GM18505 (cell line): ENCODE data around the gene GDF7.

ENCODE experiments used
- ATAC-seq: cut with Tn5 transposase; IDR thresholded peaks from one replicate; pipeline ENCODE4 v1.9.1; 2021; ENCODE audit not compliant: unreplicated experiment
- POLR2A ChIP-seq: IDR thresholded peaks from 4 replicates; pipeline ENCODE4 v1.6.1; 2011; ENCODE audit warnings: borderline replicate concordance; ENCODE audit not compliant: insufficient read depth, insufficient read length; ENCODE audit errors: extremely low read depth

GDF7 gene

DNA sequence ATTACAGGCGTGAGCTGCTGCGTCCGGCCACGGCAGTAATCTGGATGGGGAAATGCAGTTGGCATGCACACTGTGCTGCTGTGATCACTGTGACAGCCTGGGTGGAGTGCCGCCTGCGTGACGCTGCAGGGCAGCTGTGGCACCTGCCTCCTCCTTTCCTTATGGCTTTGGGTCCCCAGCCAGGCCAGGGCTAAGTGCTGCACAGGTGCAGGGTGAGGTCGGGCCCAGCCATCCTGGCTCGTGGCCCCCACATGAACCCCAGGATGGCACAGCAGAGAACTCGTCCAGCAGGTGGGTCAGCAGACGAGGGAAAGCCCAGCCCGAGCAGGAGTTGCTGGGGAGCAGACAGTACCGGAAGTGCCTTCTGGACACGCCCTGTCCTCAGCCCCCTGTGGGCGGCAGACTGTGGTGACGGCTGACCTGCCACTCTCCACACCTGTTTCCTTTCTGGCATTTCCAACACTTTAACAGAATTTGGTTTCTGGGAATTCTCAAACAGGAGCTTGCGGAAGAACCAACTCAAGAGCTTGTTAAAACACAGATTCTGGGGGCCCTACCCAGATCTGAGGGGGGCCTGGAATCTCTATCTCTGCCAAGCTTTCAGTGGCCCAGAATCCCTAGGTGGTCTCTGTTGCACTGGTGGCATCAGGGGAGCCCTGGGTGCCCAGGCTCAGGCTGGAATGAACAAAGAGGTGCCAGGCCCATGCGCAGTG is 33.0 kb upstream of the GDF7 start:
- no peak for TF ChIP-seq POLR2A
- no peak for ATAC-seq

DNA sequence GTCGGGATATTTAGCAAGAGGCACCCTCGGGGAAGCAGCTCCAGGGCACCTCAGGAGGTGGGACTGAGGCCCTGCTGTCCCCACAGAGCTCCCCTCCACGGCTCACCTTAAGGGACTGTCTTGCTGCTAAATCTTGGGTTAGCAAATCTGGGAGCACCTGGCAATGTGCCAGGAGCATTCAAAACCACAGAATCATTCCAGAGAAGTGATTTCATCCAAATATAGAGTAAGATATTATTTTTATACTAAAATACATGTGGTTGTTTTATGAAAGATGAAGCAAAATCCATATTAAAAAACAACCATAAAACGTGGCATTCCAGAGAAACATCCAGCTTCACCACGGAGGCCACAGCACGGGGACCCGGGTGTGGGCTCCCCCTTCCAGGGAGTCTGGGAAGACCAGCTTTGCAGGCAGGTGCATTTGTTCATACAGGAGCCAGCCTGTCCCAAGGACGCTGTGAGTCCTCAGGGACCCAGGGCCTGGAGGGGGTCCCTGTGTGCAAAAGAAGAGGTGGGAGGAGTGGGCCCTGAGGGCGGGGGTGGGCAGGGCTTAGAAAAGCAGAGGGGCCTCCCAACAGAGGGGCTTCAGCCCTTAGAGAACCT is 32.3 kb upstream of the GDF7 start:
- no peak for TF ChIP-seq POLR2A
- ATAC-seq = no peak

DNA sequence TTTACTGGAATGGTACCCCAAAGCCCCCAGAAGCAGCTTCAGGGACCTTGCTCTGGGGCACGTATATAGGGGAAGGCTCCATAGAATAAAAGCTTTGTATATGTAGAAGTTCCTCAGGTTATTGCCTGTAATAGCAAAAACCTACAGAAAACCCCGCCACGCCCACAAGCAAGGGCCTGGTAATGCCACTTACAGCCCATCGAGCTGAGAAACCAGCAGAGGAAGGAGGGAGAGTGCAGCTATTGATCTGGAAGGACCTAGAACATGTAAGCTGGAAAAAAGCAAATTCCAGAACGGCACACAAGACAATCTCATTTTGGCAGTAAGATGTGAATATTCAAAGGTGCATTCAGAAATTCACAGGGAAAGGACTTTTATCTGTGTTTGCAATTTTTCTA is 31.8 kb upstream of the GDF7 start:
- TF ChIP-seq POLR2A = no peak
- no peak for ATAC-seq

DNA sequence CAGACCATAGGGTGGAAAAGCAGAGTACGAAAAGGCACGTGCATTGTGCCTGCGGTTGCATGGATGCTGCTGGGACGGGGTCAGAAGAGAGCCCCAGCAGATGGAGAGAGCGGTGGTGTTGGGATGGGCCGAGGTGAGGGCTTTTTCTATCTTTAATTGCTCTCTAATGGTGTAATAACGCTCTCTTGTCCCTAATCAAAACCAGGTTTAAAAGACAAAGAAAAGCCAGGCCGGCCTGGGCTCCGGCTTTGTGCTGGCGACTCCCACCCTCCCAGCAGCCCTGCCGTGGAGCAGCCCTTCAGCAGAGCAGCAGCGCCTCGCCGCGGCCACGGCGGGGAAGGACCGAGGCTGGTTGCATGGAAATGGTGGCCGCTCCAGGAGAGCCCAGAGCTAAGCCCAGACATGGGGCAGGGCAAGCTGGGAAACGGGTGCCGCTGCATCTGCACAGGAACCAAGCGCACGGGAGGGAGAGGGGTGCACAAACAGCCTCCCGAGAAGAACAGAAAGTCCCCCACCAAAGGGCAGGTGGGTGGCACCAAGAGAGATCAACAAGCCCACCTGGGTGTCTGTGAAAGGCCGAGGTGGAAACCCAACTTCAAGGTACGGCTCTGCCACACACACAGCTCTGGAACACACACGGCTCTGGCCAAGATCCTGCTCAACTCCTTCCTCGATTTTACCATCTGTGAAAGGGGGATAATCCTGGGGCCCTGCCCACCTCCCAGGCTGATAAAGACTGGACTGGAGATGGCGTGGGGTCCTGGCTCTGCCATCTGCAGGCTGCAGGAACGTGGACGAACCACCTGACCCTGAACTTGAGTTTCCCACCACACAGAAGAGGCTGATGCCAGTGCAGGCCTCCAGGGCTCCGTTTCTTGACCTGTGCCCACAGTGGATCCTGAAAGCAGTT is 31.0 kb upstream of the GDF7 start:
- no peak for TF ChIP-seq POLR2A
- peak; percentile 68 for ATAC-seq

DNA sequence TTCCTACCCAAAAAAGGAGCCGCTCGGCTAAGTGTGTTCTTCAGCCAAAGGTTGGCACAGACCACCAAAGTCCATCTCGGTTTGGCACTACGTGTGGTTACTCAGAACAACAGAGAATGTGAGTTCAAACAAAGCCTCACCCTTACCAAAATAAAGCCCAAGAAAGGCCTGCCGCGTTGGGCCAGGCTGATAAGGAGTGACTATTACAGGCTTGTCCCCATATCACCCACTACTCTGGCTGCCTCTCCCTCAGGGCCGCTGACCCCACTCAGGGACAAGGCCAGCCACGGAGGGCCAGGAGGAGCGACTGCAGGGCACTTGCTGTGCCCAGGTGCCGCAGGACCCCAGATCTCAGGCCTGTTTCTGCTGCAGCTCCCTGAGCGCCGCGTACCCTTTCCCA is 29.8 kb upstream of the GDF7 start:
- ATAC-seq = no peak
- no peak for TF ChIP-seq POLR2A

DNA sequence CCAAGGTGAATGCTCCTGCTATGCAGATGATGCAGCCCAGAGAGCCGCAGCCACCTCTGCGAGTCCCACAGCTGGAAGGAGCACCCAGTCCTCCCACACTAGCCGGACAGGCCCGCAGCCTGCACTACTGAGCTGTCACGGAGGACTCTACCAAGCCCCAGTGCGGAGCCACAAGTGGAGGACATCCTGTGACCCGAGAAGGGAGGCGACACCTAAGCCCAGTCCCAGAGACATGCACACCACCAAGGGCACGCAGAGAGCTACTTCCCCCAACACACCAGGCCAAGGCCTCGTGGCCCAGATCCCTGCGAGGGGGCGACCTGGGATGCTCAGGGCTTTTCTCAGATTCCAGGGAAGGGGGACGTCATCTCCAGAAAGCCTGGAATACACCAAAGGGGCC is 28.9 kb upstream of the GDF7 start:
- TF ChIP-seq POLR2A = no peak
- no peak for ATAC-seq

DNA sequence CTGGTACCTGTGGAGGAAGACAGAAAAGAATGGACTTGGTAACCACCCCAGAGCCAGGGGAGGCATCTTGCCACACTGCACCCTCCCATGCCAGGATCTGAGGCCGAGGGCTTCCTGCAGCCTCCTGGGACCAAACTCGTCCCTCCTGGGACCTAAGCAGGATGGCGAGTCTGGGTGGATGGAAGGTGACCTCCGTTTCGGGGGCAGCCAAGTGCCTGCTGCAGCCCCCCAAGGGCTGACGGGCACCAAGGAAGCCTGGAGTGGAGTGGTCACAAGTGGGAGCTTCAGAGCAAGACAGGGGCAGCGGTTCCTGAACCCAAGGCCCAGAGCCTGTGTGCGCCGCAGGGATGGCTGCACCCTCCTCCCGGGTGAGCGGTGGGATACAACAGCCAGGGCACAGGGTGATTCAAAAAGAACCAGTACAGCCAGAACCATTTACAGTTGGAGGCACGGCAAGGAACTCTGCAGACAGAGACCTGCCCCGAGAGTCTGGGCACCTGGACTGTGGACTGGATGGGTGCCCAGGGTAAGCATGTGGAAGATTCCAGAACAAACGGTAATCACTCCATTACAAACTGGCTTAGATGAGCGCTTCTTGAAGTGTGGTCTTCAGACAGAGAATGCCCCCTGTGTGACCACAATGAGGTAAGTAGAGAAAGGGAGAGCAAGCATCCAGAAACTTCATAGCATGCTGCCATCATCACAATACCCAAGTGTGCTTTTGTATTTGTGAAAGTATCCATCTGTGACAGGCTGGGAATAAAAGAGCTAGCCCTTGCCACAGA is 28.1 kb upstream of the GDF7 start:
- TF ChIP-seq POLR2A = no peak
- ATAC-seq = no peak

DNA sequence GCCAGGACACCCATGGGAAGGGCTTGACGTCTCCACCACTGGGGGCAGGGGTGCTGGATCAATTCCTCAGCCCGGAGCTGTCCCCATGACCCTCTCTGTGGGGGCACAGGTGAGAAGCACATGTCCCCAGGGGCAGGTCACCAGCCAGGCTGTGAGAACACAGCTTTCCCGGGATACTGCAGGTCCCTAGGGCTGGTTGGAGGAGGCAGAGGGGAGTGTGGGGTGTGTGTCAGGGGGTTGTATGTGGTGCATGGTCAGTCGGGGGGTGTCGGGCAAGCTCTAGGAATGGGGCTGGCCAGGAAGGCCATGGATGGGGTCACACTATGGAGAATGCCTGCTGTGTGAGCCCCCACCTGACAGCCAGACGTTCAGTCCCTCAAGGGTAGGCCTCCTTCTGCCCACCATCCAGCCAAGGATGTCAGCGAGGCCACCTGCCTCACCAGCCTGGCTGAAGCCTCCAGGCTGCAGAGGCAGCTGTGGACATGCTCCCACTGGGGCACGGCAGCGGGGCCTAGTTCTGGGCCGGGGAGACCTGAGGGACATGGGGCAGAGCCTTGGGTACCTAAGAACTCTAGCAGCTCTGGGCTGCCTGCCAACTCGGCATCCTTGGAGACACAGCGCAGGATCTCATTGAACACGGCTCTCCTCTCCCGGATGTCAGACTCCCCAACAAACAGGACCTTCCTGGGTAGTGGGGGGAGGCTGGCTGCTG is 26.4 kb upstream of the GDF7 start:
- TF ChIP-seq POLR2A = no peak
- ATAC-seq = no peak

DNA sequence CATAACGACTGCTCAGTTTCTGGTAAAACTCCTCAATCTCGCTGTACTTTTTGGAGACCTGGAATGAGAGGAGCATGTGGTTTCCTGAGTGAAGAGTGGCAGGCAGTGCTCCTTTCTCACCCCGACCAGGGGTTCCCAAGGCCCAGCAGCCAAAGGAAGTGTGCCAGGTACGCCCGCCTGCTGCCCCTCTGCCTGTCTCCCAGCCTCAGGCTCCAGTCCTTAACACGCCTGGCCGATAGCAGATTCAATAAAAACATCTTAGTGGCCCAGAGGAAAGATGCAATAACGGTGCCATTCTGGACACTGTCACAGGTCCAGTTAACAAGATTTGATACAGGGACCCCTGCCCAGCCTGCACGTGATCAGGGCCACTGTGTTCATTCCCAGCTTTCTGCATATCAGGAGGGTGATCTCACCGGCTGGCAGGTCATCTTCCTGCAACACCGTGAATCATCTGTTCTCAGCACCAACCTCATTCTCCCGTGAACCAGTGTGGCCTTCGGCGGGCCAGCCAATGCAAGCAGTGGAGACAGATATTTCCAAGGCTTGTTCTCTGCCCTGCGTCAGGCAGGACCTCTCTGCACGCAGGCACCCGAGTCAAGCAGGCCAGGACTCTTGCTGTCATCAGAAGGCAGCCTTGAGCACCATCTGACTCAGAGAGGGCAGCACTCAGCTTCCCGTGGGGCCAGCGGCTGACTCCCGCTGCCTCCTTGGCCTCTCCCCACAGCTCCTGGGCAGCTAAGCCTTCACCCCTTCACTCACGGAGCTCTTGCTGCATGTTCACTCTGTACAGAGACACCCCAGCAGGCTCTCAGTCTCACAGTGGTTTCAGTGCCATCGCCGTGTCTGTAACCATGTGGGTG is 25.6 kb upstream of the GDF7 start:
- TF ChIP-seq POLR2A = no peak
- no peak for ATAC-seq

DNA sequence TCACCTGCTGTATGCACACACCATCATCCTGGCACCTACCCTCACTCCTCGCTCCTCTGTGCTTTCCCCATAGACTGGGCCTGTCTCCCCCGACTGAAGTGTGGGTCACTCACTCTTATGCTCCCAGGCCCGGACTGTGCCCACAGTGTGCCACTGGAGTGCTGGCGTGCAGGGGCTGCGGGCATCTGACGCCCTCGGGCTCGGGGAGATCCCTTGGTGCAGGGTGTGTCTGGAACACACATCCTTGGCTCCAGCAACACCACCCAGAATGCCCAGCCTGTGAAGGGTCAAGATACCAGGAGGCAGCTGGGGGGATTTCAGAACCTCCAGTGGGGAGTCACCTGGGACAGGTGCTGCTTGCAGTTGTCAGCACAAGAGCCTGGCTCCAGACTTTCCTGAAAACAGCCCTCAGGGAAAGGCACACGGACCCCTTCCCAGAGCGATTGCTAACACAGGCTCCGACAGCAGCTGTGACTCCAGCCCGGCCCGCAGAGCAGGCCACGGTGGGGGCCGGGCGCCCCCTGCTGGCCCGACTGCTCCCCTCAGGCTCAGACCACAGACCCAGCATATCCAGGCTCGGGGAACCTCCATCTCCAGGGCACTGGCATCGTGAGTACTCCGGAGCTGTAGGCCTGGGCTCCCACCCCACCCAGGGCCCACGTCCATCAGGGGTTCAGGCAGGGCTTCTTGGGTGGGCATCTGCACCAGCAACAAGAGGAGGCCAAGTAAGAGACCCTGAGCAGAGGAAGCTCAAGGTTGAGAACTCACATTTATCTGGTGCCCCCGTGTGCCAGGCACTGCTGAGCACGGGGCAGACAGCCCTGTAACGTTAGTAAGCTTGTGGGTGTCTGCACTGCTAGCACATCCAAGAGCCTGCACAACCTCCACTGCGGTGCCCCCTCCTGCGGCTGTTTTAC is 24.6 kb upstream of the GDF7 start:
- ATAC-seq = peak; percentile 95
- no peak for TF ChIP-seq POLR2A

DNA sequence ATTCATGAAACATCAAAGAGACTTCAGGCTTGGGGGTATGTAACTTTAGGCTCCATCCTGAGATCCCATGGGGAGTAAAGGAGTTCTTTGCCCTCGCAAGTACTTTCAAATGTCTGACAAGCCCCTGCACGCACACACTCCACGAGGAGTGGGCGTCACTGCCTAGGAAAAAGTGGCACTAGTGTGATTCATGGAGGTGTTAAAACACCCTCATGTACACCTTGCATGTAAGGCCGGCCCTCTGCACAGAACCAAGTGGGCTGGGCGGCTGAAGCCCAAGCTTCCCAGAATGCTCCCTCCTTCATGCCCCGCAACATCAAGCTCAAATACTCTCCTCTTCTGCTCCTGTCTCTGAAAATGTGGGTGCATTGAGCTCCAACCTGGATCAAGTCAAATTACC is 23.9 kb upstream of the GDF7 start:
- no peak for ATAC-seq
- TF ChIP-seq POLR2A = no peak

DNA sequence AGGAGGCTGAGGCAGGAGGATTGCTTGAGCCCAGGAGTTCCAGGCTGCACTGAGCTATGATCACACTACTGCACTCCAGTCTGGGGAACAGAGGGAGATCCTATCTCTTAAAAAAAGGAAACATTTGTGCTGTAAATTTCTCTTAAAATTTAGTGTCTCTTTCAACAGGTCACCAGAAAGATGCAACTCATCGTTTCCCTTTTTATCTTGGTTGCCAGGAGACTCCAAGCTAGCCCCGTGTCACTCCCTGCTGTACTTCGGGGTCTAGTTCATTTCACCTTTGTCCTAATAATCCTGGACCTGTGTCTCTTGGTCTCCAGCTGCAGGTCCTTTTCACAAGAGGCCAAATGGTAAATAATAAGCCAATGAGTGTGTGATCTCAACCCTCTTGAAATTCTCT is 23.1 kb upstream of the GDF7 start:
- no peak for ATAC-seq
- no peak for TF ChIP-seq POLR2A
